GM21786 (cell line): ENCODE measurements around the gene C2orf49.

ENCODE experiments used
- ATAC-seq: cut with Tn5 transposase; IDR thresholded peaks from one replicate; pipeline ENCODE4 v1.9.1; 2021; ENCODE audit not compliant: unreplicated experiment

The C2orf49 gene

GRCh38 chr2:105361102-105361889 is 24.0 kb downstream of the C2orf49 start:
- no peak for ATAC-seq

GRCh38 chr2:105362862-105363591 is 25.7 kb downstream of the C2orf49 start:
- ATAC-seq: no peak

- no peak for ATAC-seq
Observed at GRCh38 chr2:105364436-105365139, 27.2 kb downstream of the C2orf49 start.

- ATAC-seq: no peak
Observed at GRCh38 chr2:105365206-105365605, 27.9 kb downstream of the C2orf49 start.

- no peak for ATAC-seq
Observed at GRCh38 chr2:105368759-105369408, 31.5 kb downstream of the C2orf49 start.

GRCh38 chr2:105369777-105370690 is 32.7 kb downstream of the C2orf49 start:
- peak; percentile 90 for ATAC-seq

GRCh38 chr2:105371156-105371555 is 33.8 kb downstream of the C2orf49 start:
- no peak for ATAC-seq

- ATAC-seq: no peak
Observed at GRCh38 chr2:105371810-105372209, 34.5 kb downstream of the C2orf49 start.

- ATAC-seq: peak; percentile 10
Observed at GRCh38 chr2:105373344-105373781, 36.0 kb downstream of the C2orf49 start.

GRCh38 chr2:105373895-105374401 is 36.6 kb downstream of the C2orf49 start:
- ATAC-seq: peak; percentile 80

- no peak for ATAC-seq
Observed at GRCh38 chr2:105375001-105375561, 37.7 kb downstream of the C2orf49 start.

- ATAC-seq: no peak
Observed at GRCh38 chr2:105376010-105376409, 38.7 kb downstream of the C2orf49 start.

GRCh38 chr2:105376789-105377240 is 39.5 kb downstream of the C2orf49 start:
- ATAC-seq: no peak

GRCh38 chr2:105377871-105378270 is 40.5 kb downstream of the C2orf49 start:
- no peak for ATAC-seq

- no peak for ATAC-seq
Observed at GRCh38 chr2:105378276-105378840, 41.0 kb downstream of the C2orf49 start.

GRCh38 chr2:105378921-105379383 is 41.6 kb downstream of the C2orf49 start:
- no peak for ATAC-seq

GRCh38 chr2:105379741-105380186 is 42.4 kb downstream of the C2orf49 start:
- no peak for ATAC-seq

- no peak for ATAC-seq
Observed at GRCh38 chr2:105380432-105381100, 43.2 kb downstream of the C2orf49 start.
